ENCODE measurements around the gene CREBBP. TPM values are rescaled to one million over a fixed set of nuclear protein-coding genes. Genes with fewer than 3 reads are reported as not detected.

CREBBP gene
- total and polyA plus RNA-seq, 2 donors from 2014 or later = 5.9 to 74.6 TPM

DNA sequence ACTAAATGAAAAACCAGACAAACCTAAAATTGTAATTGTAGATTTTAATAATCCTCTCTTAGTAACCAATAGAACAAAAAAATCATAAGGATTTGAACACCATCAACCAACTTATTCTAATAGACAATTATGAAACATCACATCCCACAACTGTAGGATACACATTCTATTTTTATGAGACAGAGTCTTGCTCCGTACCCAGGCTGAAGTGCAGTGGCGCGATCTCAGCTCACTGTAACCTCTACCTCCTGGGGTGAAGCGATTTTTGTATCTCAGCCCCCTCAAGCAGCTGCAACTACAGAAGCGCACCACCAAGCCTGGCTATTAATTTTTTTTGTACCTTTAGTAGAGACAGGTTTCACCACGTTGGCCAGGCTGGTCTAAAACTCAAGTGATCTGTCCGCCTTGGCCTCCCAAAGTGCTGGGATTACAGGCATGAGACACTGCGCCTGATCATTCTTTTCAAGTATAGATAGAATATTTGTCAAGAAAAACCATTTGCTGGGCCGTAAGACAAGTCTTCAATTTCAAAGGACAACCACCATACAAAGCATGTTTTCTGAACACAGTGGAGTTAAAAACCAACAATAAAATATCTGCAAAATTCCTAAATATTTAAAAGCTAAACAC, 49.8 kb downstream of the CREBBP start:
- intact Hi-C loops (cut with DNase I) = no loop called here
- no peaks in the 10 kb centered on the region for H3K4me1 ChIP-seq (ENCODE audit: control insufficient read depth in 2 of 3, insufficient read depth in 2 of 3, low read depth in 1 of 3, low read length in 3 of 3)
- peaks cover 0 to 7% (median 0%) of the 10 kb centered on the region in 3 donors for H3K9me3 ChIP-seq (ENCODE audit: control insufficient read depth in 2 of 3, insufficient read depth in 1 of 3, low read length in 3 of 3)
- no peak for FAIRE-seq
- H3K27me3 ChIP-seq (ENCODE audit: control insufficient read depth, insufficient read depth, low read length) = no peaks in the 10 kb centered on the region
- TF ChIP-seq, protein P1, sequence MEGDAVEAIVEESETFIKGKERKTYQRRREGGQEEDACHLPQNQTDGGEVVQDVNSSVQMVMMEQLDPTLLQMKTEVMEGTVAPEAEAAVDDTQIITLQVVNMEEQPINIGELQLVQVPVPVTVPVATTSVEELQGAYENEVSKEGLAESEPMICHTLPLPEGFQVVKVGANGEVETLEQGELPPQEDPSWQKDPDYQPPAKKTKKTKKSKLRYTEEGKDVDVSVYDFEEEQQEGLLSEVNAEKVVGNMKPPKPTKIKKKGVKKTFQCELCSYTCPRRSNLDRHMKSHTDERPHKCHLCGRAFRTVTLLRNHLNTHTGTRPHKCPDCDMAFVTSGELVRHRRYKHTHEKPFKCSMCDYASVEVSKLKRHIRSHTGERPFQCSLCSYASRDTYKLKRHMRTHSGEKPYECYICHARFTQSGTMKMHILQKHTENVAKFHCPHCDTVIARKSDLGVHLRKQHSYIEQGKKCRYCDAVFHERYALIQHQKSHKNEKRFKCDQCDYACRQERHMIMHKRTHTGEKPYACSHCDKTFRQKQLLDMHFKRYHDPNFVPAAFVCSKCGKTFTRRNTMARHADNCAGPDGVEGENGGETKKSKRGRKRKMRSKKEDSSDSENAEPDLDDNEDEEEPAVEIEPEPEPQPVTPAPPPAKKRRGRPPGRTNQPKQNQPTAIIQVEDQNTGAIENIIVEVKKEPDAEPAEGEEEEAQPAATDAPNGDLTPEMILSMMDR (IDR thresholded peaks at IDR 0.05; ENCODE audit: borderline replicate concordance, extremely low read depth, insufficient read depth) = no peak
- DNase-seq = no peak
- no peak overlapping the region for H3K9ac ChIP-seq (ENCODE audit: low read length in 3 of 3)
- H3K36me3 ChIP-seq (ENCODE audit: control insufficient read depth in 2 of 3, insufficient read depth in 3 of 3, low read length in 3 of 3) = no peaks in the 10 kb centered on the region
- H3K4me3 ChIP-seq (ENCODE audit: low read length in 3 of 3) = no peak overlapping the region
- H3K27ac ChIP-seq (ENCODE audit: low read depth in 2 of 2, low read length in 2 of 2) = no peak overlapping the region

DNA sequence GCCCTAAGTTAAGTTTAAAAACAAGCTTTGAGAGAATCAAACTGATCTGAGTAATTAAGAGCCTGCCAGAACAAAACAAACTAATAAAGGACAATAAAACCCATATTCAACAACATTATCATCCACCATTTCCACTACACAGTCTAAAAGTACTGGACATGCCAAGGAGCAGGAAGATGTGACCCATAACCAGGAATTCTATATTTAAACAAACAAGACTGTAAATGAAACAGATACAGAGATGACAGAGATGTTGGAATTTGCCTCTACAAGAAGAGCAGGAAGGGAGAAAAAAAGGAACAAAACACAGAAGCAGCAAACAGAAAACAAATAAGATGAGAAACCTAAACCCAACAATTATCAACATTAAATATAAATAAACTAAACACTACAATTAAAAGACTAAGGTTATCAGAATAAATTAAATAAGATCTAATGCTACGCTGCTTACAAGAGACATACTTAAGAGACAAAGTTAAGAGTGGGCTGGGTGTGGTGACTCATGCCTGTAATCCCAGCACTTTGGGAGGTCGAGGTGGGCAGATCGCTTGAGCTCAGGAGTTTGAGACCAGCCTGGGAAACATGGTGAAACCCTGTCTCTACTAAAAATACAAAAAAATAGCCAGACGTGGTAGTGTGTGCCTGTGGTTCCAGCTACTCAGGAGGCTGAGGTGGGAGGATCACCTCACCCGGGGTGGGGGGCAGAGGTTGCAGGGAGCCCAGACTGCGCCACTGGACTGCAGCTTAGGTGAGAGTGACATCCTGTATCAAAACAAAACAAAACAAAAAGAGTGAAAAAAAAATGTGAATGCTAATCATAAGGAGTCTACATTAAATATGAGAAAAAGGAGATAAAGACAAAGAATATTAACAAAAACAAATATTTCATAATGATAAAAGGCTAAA, 50.6 kb downstream of the CREBBP start:
- Histone ChIP-seq H3K4me3 (ENCODE audit: low read length in 3 of 3) (no peak overlapping the region), H3K9me3 (ENCODE audit: control insufficient read depth in 2 of 3, insufficient read depth in 1 of 3, low read length in 3 of 3) (peaks cover 0 to 7% (median 0%) of the 10 kb centered on the region in 3 donors), H3K4me1 (ENCODE audit: control insufficient read depth in 2 of 3, insufficient read depth in 2 of 3, low read depth in 1 of 3, low read length in 3 of 3) (peaks cover 0 to under 1% (median 0%) of the 10 kb centered on the region in 3 donors), H3K27me3 (ENCODE audit: control insufficient read depth, insufficient read depth, low read length) (no peaks in the 10 kb centered on the region), H3K27ac (ENCODE audit: low read depth in 2 of 2, low read length in 2 of 2) (no peak overlapping the region), H3K9ac (ENCODE audit: low read length in 3 of 3) (no peak overlapping the region), H3K36me3 (ENCODE audit: control insufficient read depth in 2 of 3, insufficient read depth in 3 of 3, low read length in 3 of 3) (no peaks in the 10 kb centered on the region)
- intact Hi-C loops (cut with DNase I) = no loop called here
- DNase-seq (no peak), FAIRE-seq (no peak)
- TF ChIP-seq, protein P1 (IDR thresholded peaks at IDR 0.05; ENCODE audit: borderline replicate concordance, extremely low read depth, insufficient read depth) = no peak

DNA sequence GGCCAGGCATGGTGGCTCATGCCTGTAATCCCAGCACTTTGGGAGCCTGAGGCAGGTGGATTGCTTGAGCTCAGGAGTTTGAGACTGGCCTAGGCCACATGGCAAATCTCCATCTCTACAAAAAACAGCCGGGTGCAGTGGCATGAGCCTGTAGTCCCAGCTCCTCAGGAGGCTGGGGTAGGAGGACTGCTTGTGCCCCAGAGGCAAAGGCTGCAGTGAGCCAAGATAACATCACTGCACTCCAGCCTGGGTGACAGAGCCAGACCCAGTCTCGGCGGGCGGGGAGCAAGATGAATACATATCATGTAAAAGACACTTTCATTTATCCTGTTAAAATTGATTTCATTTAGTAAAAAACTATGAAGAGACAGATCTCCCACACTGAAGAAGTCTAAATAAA, 54.6 kb downstream of the CREBBP start:
- peaks cover 0 to 27% (median 8%) of the 10 kb centered on the region in 3 donors for H3K4me1 ChIP-seq (ENCODE audit: control insufficient read depth in 2 of 3, insufficient read depth in 2 of 3, low read depth in 1 of 3, low read length in 3 of 3)
- DNase-seq = no peak
- H3K27ac ChIP-seq (ENCODE audit: low read depth in 2 of 2, low read length in 2 of 2) = no peak overlapping the region
- no peaks in the 10 kb centered on the region for H3K36me3 ChIP-seq (ENCODE audit: control insufficient read depth in 2 of 3, insufficient read depth in 3 of 3, low read length in 3 of 3)
- FAIRE-seq = no peak
- H3K9ac ChIP-seq (ENCODE audit: low read length in 3 of 3) = no peak overlapping the region
- TF ChIP-seq, protein P1 (IDR thresholded peaks at IDR 0.05; ENCODE audit: borderline replicate concordance, extremely low read depth, insufficient read depth) = no peak
- no peaks in the 10 kb centered on the region for H3K27me3 ChIP-seq (ENCODE audit: control insufficient read depth, insufficient read depth, low read length)
- intact Hi-C loops (cut with DNase I) = no loop called here
- H3K4me3 ChIP-seq (ENCODE audit: low read length in 3 of 3) = no peak overlapping the region
- no peaks in the 10 kb centered on the region for H3K9me3 ChIP-seq (ENCODE audit: control insufficient read depth in 2 of 3, insufficient read depth in 1 of 3, low read length in 3 of 3)

Data from kidney (tissue), 14 donors.